ENCODE data around the gene ABHD4. TPM values are rescaled to one million over a fixed set of nuclear protein-coding genes. Genes with fewer than 3 reads are reported as not detected.

ABHD4 gene
- total RNA-seq, 4 donors from 2014 or later = 18.7 to 42.3 (median 27.7) TPM

- Histone ChIP-seq H3K4me1 (peaks cover 16 to 46% (median 30%) of the 10 kb centered on the region in 4 donors), H3K36me3 (peaks cover 30 to 38% (median 37%) of the 10 kb centered on the region in 4 donors), H3K27me3 (no peaks in the 10 kb centered on the region), H3K27ac (replicated peaks in 1 of 4) (no peak overlapping the region), H3K9me3 (no peaks in the 10 kb centered on the region), H3K4me3 (no peak overlapping the region)
- no peak for TF ChIP-seq POLR2AphosphoS5 (IDR thresholded peaks at IDR 0.05)
- TF ChIP-seq EP300 (IDR thresholded peaks at IDR 0.05) = no peak
- no peak for TF ChIP-seq POLR2A (IDR thresholded peaks at IDR 0.05; ENCODE audit: low read depth)
- TF ChIP-seq CTCF (IDR thresholded peaks at IDR 0.05) = no peak
- no peak for DNase-seq (ENCODE audit: extremely low spot score)
- intact Hi-C loops (cut with DNase I) = no loop called here
Observed at GRCh38 chr14:22600027-22600426, 1.9 kb downstream of the ABHD4 start.

- Histone ChIP-seq H3K9me3 (no peaks in the 10 kb centered on the region), H3K4me3 (no peak overlapping the region), H3K4me1 (peaks cover 16 to 46% (median 30%) of the 10 kb centered on the region in 4 donors), H3K27ac (replicated peaks in 1 of 4) (no peak overlapping the region), H3K27me3 (no peaks in the 10 kb centered on the region), H3K36me3 (peaks cover 44 to 52% (median 51%) of the 10 kb centered on the region in 4 donors)
- WGBS = 95% methylated on average over 2 of the region's 2 CpGs
- TF ChIP-seq POLR2A (IDR thresholded peaks at IDR 0.05; ENCODE audit: low read depth) (no peak), CTCF (IDR thresholded peaks at IDR 0.05) (no peak), POLR2AphosphoS5 (IDR thresholded peaks at IDR 0.05) (no peak), EP300 (IDR thresholded peaks at IDR 0.05) (no peak)
- no peak for DNase-seq (ENCODE audit: extremely low spot score)
- intact Hi-C loops (cut with DNase I) = no loop called here
Observed at GRCh38 chr14:22601456-22601855, 3.4 kb downstream of the ABHD4 start.

- TF ChIP-seq CTCF (IDR thresholded peaks at IDR 0.05) (no peak), POLR2AphosphoS5 (IDR thresholded peaks at IDR 0.05) (no peak), POLR2A (IDR thresholded peaks at IDR 0.05; ENCODE audit: low read depth) (no peak), EP300 (IDR thresholded peaks at IDR 0.05) (no peak)
- WGBS = 81% methylated on average over 5 of the region's 5 CpGs
- H3K27me3 ChIP-seq = no peaks in the 10 kb centered on the region
- no peak overlapping the region for H3K4me3 ChIP-seq
- H3K4me1 ChIP-seq = peaks cover 16 to 46% (median 30%) of the 10 kb centered on the region in 4 donors
- H3K27ac ChIP-seq (replicated peaks in 1 of 4) = no peak overlapping the region
- H3K36me3 ChIP-seq = peaks cover 50 to 57% (median 57%) of the 10 kb centered on the region in 4 donors
- no peaks in the 10 kb centered on the region for H3K9me3 ChIP-seq
- intact Hi-C loops (cut with DNase I) = no loop called here
- no peak for DNase-seq (ENCODE audit: extremely low spot score)
Observed at GRCh38 chr14:22601996-22602395, 3.9 kb downstream of the ABHD4 start.

- peaks cover 57 to 66% (median 65%) of the 10 kb centered on the region in 4 donors for H3K36me3 ChIP-seq
- no peak for TF ChIP-seq POLR2A (IDR thresholded peaks at IDR 0.05; ENCODE audit: low read depth)
- H3K27ac ChIP-seq (replicated peaks in 1 of 4) = no peak overlapping the region
- H3K4me3 ChIP-seq = no peak overlapping the region
- no peaks in the 10 kb centered on the region for H3K27me3 ChIP-seq
- no peaks in the 10 kb centered on the region for H3K9me3 ChIP-seq
- peaks cover 16 to 40% (median 24%) of the 10 kb centered on the region in 4 donors for H3K4me1 ChIP-seq
- no peak for DNase-seq (ENCODE audit: extremely low spot score)
- intact Hi-C loops (cut with DNase I) = no loop called here
Observed at GRCh38 chr14:22602862-22603261, 4.8 kb downstream of the ABHD4 start.

GRCh38 chr14:22606380-22606779 lies 8.3 kb downstream of the ABHD4 start:
- Histone ChIP-seq H3K4me3 (no peak overlapping the region), H3K27me3 (no peaks in the 10 kb centered on the region), H3K4me1 (peaks cover 0 to 11% (median under 1%) of the 10 kb centered on the region in 4 donors), H3K9me3 (no peaks in the 10 kb centered on the region), H3K27ac (replicated peaks in 1 of 4) (no peak overlapping the region), H3K36me3 (peaks cover 90 to 100% (median 100%) of the 10 kb centered on the region in 4 donors)
- 88% methylated on average over 6 of the region's 6 CpGs for WGBS
- no peak for TF ChIP-seq POLR2AphosphoS5 (IDR thresholded peaks at IDR 0.05)
- no peak for TF ChIP-seq EP300 (IDR thresholded peaks at IDR 0.05)
- no peak for TF ChIP-seq POLR2A (IDR thresholded peaks at IDR 0.05; ENCODE audit: low read depth)
- no peak for TF ChIP-seq CTCF (IDR thresholded peaks at IDR 0.05)
- intact Hi-C loops (cut with DNase I) = no loop called here
- no peak for DNase-seq (ENCODE audit: extremely low spot score)
